ENCODE results near the gene MED8.

- no peak for TF ChIP-seq CTCF (IDR thresholded peaks at IDR 0.05)
- no peak for TF ChIP-seq ZFX (IDR thresholded peaks at IDR 0.05; ENCODE audit: borderline replicate concordance)
Observed at GRCh38 chr1:43360616-43361015, 29.0 kb downstream of the MED8 start.

Data from 22Rv1 (cell line).